H1 (cell line): ENCODE data around the gene SRSF12. TPM values are rescaled to one million over a fixed set of nuclear protein-coding genes. Genes with fewer than 3 reads are reported as not detected.

Source experiments
- CTCF ChIA-PET: fragments of 300-600 bp; sonication (Branson Sonifier 250); formaldehyde crosslinking; loops from one replicate; lab custom pipeline; 2021; ENCODE audit not compliant: partially characterized antibody; lab: Charles Lee
- POLR2A ChIA-PET: fragments of 300-600 bp; sonication (Branson Sonifier 250); formaldehyde crosslinking; loops from one replicate; lab custom pipeline; 2021; ENCODE audit warnings: inconsistent platforms; ENCODE audit not compliant: partially characterized antibody; lab: Charles Lee
- DNase-seq, 2 experiments: peaks; one replicate each; pipeline versions ENCODE4 v3.0.0 to v3.0.0-alpha.2; 2010 to 2022; ENCODE audit warnings: low spot score in 2 of 2, low read depth in 1 of 2, mixed read lengths in 1 of 2
- FAIRE-seq: peaks from 2 replicates; lab custom pipeline; 2011; peaks lifted over from hg19 to GRCh38; lab: Jason Lieb, UNC
- H2AFZ ChIP-seq: 2 replicates; pipeline ENCODE4 v1.8.1; 2012; ENCODE audit warnings: low read length, inconsistent platforms
- H2AK5ac ChIP-seq: 2 replicates; pipeline ENCODE4 v1.6.1; 2013; ENCODE audit warnings: low read depth, low read length
- H2BK120ac ChIP-seq: replicated peaks from 2 replicates; pipeline ENCODE3; 2013; ENCODE audit warnings: low read depth, low read length, inconsistent platforms
- H2BK12ac ChIP-seq: 2 replicates; pipeline ENCODE4 v1.6.1; 2013; ENCODE audit warnings: low read depth, low read length
- H2BK15ac ChIP-seq: 2 replicates; pipeline ENCODE4 v1.6.1; 2013; ENCODE audit warnings: low read length
- H2BK20ac ChIP-seq: 2 replicates; pipeline ENCODE4 v1.6.1; 2013; ENCODE audit warnings: low read length
- H2BK5ac ChIP-seq: 2 replicates; pipeline ENCODE4 v1.6.1; 2013; ENCODE audit warnings: low read depth, low read length
- H3K14ac ChIP-seq: 2 replicates; pipeline ENCODE4 v1.6.1; 2013; ENCODE audit warnings: inconsistent platforms; ENCODE audit not compliant: insufficient read length
- H3K18ac ChIP-seq: 2 replicates; pipeline ENCODE4 v1.6.1; 2013; ENCODE audit warnings: low read length; ENCODE audit errors: extremely low read depth
- H3K23ac ChIP-seq: 2 replicates; pipeline ENCODE4 v1.6.1; 2013; ENCODE audit warnings: inconsistent platforms; ENCODE audit not compliant: insufficient read length
- H3K23me2 ChIP-seq: 2 replicates; pipeline ENCODE4 v1.6.1; 2013; ENCODE audit warnings: low read depth, low read length
- H3K27ac ChIP-seq: 2 replicates; pipeline ENCODE4 v1.6.1; 2011; ENCODE audit warnings: low read depth, low read length, inconsistent platforms
- H3K27me3 ChIP-seq, 4 experiments: replicated peaks in 1 of 4; 1 replicate in 1 of 4; 2 replicates in 3 of 4; pipeline versions ENCODE4 v1.6.1 to v1.8.1; 2011 to 2013; ENCODE audit warnings: low read length in 3 of 4, mild to moderate bottlenecking in 3 of 4, inconsistent platforms in 2 of 4, mixed read lengths in 2 of 4, moderate library complexity in 1 of 4; ENCODE audit not compliant: control insufficient read depth in 3 of 4, insufficient read depth in 3 of 4; ENCODE audit errors: extremely low read depth in 1 of 4
- H3K36me3 ChIP-seq, 4 experiments: 2 replicates each; pipeline versions ENCODE4 v1.6.1 to v1.8.1; 2011 to 2013; ENCODE audit warnings: mild to moderate bottlenecking in 4 of 4, low read length in 3 of 4, moderate library complexity in 2 of 4, control low read depth in 1 of 4, inconsistent platforms in 1 of 4; ENCODE audit not compliant: insufficient read depth in 4 of 4, control insufficient read depth in 2 of 4
- H3K4ac ChIP-seq: replicated peaks from 2 replicates; pipeline ENCODE3; 2013; ENCODE audit warnings: low read length, low read depth, mixed read lengths, inconsistent platforms; ENCODE audit not compliant: insufficient read length
- H3K4me1 ChIP-seq, 4 experiments: replicated peaks in 1 of 4; 1 replicate in 1 of 4; 2 replicates in 3 of 4; pipeline versions ENCODE4 v1.6.1 to v1.8.1; 2011 to 2013; ENCODE audit warnings: low read length in 3 of 4, inconsistent platforms in 2 of 4, mixed read lengths in 1 of 4; ENCODE audit not compliant: insufficient read depth in 4 of 4, control insufficient read depth in 3 of 4
- H3K4me2 ChIP-seq, 2 experiments: 2 replicates each; pipeline versions ENCODE4 v1.6.1 to v1.8.1; 2011 to 2013; ENCODE audit warnings: low read depth in 2 of 2, low read length in 2 of 2, control low read depth in 1 of 2, inconsistent platforms in 1 of 2, mild to moderate bottlenecking in 1 of 2; ENCODE audit not compliant: insufficient read depth in 1 of 2
- H3K4me3 ChIP-seq, 4 experiments: fragments of 200-600, 300-600 bp in 1 of 4; sonication (generic), shearing (Covaris generic), sonication (Bioruptor Twin) in 1 of 4; 2 replicates each; pipeline versions ENCODE4 v1.5.1 to v1.8.1; 2011 to 2016; ENCODE audit warnings: low read length in 4 of 4, low read depth in 3 of 4, control low read depth in 2 of 4, inconsistent platforms in 2 of 4, mild to moderate bottlenecking in 2 of 4, mixed read lengths in 1 of 4, moderate library complexity in 1 of 4; ENCODE audit not compliant: insufficient read depth in 2 of 4; ENCODE audit errors: extremely low read depth in 1 of 4
- H3K56ac ChIP-seq: replicated peaks from 2 replicates; pipeline ENCODE3; 2013; ENCODE audit warnings: low read depth, mild to moderate bottlenecking, mixed read lengths, low read length, inconsistent platforms; ENCODE audit not compliant: insufficient read length
- H3K79me1 ChIP-seq: 2 replicates; pipeline ENCODE4 v1.6.1; 2013; ENCODE audit warnings: low read depth, low read length, control low read depth
- H3K79me2 ChIP-seq, 2 experiments: 2 replicates each; pipeline versions ENCODE4 v1.6.1 to v1.8.1; 2012 to 2013; ENCODE audit warnings: low read length in 2 of 2, mild to moderate bottlenecking in 2 of 2, inconsistent platforms in 1 of 2; ENCODE audit not compliant: insufficient read depth in 2 of 2, control insufficient read depth in 1 of 2
- H3K9ac ChIP-seq, 4 experiments: replicated peaks in 1 of 4; 1 replicate in 1 of 4; 2 replicates in 3 of 4; pipeline versions ENCODE4 v1.6.1 to v1.8.1; 2011 to 2013; ENCODE audit warnings: low read depth in 3 of 4, low read length in 3 of 4, control low read depth in 2 of 4, mild to moderate bottlenecking in 2 of 4, moderate library complexity in 2 of 4, inconsistent platforms in 1 of 4; ENCODE audit errors: extremely low read depth in 1 of 4
- H3K9me3 ChIP-seq, 2 experiments: 2 replicates each; pipeline versions ENCODE4 v1.6.1 to v1.8.1; 2012 to 2013; ENCODE audit warnings: mild to moderate bottlenecking in 2 of 2, moderate library complexity in 2 of 2, control low read depth in 1 of 2, inconsistent platforms in 1 of 2, low read depth in 1 of 2, low read length in 1 of 2, mixed read lengths in 1 of 2; ENCODE audit not compliant: insufficient read depth in 2 of 2
- H4K20me1 ChIP-seq, 2 experiments: replicated peaks in 1 of 2; 2 replicates each; pipeline versions ENCODE3 to v1.8.1; 2011 to 2013; ENCODE audit warnings: inconsistent platforms in 2 of 2, low read length in 2 of 2, mild to moderate bottlenecking in 1 of 2; ENCODE audit not compliant: insufficient read depth in 2 of 2, control insufficient read depth in 1 of 2
- H4K5ac ChIP-seq: 2 replicates; pipeline ENCODE4 v1.6.1; 2013; ENCODE audit warnings: low read length, low read depth, mixed read lengths, inconsistent platforms; ENCODE audit not compliant: insufficient read length
- H4K8ac ChIP-seq: 2 replicates; pipeline ENCODE4 v1.8.0; 2013; ENCODE audit warnings: mild to moderate bottlenecking, moderate library complexity, low read length, inconsistent platforms; ENCODE audit not compliant: insufficient read depth; ENCODE audit errors: extremely low read depth
- H4K91ac ChIP-seq: replicated peaks from 2 replicates; pipeline ENCODE3; 2013; ENCODE audit warnings: low read length, mixed read lengths, inconsistent platforms; ENCODE audit not compliant: insufficient read length
- GABPA ChIP-seq: IDR thresholded peaks from 2 replicates; pipeline ENCODE4 v1.6.1; 2011; ENCODE audit warnings: mild to moderate bottlenecking, low read length, moderate library complexity, borderline replicate concordance; ENCODE audit not compliant: insufficient read depth
- MAFK ChIP-seq: IDR thresholded peaks from 2 replicates; pipeline ENCODE4 v1.6.1; 2012; ENCODE audit warnings: low read depth, mild to moderate bottlenecking, improper control_type of control experiment, low read length
- SAP30 ChIP-seq: fragments of 300-600 bp; sonication (generic); IDR thresholded peaks from 2 replicates; pipeline ENCODE4 v1.7.1; 2012; ENCODE audit warnings: low read length, moderate library complexity, mild to moderate bottlenecking, inconsistent platforms; ENCODE audit not compliant: insufficient read depth, insufficient replicate concordance
- SIN3A ChIP-seq, 2 experiments: IDR thresholded peaks in 1 of 2; conservative IDR thresholded peaks in 1 of 2; 2 replicates each; pipeline ENCODE4 v1.6.1; 2011 to 2012; ENCODE audit warnings: low read length in 2 of 2, improper control_type of control experiment in 1 of 2, low read depth in 1 of 2, mild to moderate bottlenecking in 1 of 2
- SIRT6 ChIP-seq: IDR thresholded peaks from one replicate; pipeline ENCODE4 v1.7.1; 2012; ENCODE audit warnings: low read length, inconsistent platforms
- SRF ChIP-seq: IDR thresholded peaks from 2 replicates; pipeline ENCODE4 v1.6.1; 2011; ENCODE audit warnings: mild to moderate bottlenecking, low read depth, low read length, moderate library complexity
- WGBS, 2 experiments: shearing (Covaris generic) in 1 of 2; methylation state at CpG; one replicate each; pipeline versions ENCODE4 v1.1.6 to v1.1.7; 2013 to 2015; ENCODE audit warnings: low lambda C conversion rate in 2 of 2, mixed read lengths in 2 of 2, inconsistent platforms in 1 of 2, low coverage in 1 of 2, missing lambda C conversion rate in 1 of 2; ENCODE audit not compliant: insufficient replicate concordance in 2 of 2, insufficient coverage in 1 of 2, insufficient read length in 1 of 2; ENCODE audit errors: extremely low coverage in 1 of 2, missing lambda C conversion rate in 1 of 2; 5-methylcytosine and 5-hydroxymethylcytosine counted together
- polyA plus RNA-seq, 7 experiments: library from polyadenylated mRNA; depleted of rRNA in 3 of 7; stranded (reverse) in 5 of 7; unstranded in 2 of 7; fragments of >200 nt in 5 of 7; fragments of 200-250 nt in 2 of 7; gene quantifications; 1 replicate in 5 of 7; 2 replicates in 1 of 7; 4 replicates in 1 of 7; pipeline versions ENCODE4 v1.2.1 to v1.2.3, GENCODE V29; 2011 to 2013; ENCODE audit warnings: missing spikeins in 2 of 7, mixed read lengths in 2 of 7
- total RNA-seq: library from RNA; stranded (reverse); fragmentation: NEBNext Ultra II Directional; extraction: Animal tissue kit (Norgen Biotek cat#: 25700); gene quantifications from 2 replicates; pipeline ENCODE4 v1.2.1, GENCODE V29; 2021
- TF ChIP-seq, protein P1 (sequence below), 3 experiments: IDR thresholded peaks; 1 replicate in 2 of 3; 2 replicates in 1 of 3; pipeline versions ENCODE4 v1.5.1 to v1.6.1; 2011; ENCODE audit warnings: low read length in 3 of 3, mild to moderate bottlenecking in 3 of 3, inconsistent platforms in 2 of 3, low read depth in 1 of 3, moderate library complexity in 1 of 3; ENCODE audit not compliant: insufficient read depth in 1 of 3; ENCODE audit errors: control extremely low read depth in 1 of 3

Gene SRSF12
- total and polyA plus RNA-seq, 2 of the 8 experiments (the other 6 are each of a cell fraction or from before 2014, with no cell fraction given) = 2.6 to 4.2 TPM

DNA sequence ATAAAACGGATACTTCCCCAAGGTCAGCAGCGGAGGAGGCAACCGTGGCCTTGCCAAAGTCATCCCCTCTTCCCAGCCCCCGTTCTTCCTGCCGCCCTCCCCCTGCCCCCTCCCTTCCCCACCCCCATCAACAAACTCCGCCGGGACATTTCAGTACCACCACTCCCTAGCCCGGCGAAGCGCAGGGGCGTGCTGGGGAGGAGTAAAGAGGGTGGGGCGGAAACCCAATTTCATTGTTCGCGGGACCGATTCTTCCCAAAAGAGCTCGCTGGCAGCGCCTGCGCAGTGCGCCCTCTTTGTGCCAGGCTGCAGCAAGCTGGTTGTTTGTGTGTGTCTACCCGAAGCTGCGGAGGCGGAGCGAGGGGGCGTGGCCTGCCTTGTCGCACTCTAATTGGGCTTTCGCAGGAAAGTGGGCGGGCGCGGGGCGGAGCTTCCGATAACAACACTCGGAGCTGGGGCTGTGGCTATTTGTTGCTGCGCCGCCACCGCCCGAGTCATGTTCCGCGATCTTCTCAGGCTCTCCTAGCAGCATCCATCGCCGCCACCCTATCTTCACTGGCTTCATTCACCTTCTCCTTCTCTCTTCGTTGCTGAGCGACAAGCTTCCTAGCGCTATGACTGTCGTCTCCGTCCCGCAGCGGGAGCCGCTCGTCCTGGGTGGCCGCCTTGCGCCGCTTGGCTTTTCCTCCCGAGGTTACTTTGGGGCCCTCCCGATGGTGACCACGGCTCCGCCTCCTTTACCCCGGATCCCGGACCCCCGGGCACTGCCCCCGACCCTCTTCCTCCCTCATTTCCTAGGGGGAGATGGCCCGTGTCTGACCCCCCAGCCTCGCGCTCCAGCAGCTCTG lies 37.4 kb downstream of the SRSF12 start, which contains the start of gene PNRC1:
Gene PNRC1 (plus strand): TSS at position 471 of the 848 bp plus-strand sequence. CDS start 144 bp downstream, at position 615.
- no peak for FAIRE-seq
- H3K4ac ChIP-seq = peak within 1 kb of the TSS; percentile 92
- TF ChIP-seq MAFK = no peak
- TF ChIP-seq SIRT6 = no peak
- TF ChIP-seq SIN3A (conservative IDR thresholded peaks at IDR 0.05 in 1 of 2, IDR thresholded peaks at IDR 0.05 in 1 of 2; ENCODE audit: low read depth in 1 of 2, low read length in 2 of 2) = peak in 1 of 2 experiments; percentile 82; a peak in 2 of 4 replicates
- TF ChIP-seq GABPA = no peak
- no peak for TF ChIP-seq SRF
- TF ChIP-seq, protein P1, sequence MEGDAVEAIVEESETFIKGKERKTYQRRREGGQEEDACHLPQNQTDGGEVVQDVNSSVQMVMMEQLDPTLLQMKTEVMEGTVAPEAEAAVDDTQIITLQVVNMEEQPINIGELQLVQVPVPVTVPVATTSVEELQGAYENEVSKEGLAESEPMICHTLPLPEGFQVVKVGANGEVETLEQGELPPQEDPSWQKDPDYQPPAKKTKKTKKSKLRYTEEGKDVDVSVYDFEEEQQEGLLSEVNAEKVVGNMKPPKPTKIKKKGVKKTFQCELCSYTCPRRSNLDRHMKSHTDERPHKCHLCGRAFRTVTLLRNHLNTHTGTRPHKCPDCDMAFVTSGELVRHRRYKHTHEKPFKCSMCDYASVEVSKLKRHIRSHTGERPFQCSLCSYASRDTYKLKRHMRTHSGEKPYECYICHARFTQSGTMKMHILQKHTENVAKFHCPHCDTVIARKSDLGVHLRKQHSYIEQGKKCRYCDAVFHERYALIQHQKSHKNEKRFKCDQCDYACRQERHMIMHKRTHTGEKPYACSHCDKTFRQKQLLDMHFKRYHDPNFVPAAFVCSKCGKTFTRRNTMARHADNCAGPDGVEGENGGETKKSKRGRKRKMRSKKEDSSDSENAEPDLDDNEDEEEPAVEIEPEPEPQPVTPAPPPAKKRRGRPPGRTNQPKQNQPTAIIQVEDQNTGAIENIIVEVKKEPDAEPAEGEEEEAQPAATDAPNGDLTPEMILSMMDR (IDR thresholded peaks at IDR 0.05; ENCODE audit: control extremely low read depth in 1 of 3, insufficient read depth in 1 of 3, low read depth in 1 of 3, low read length in 3 of 3) = no peak
- TF ChIP-seq SAP30 = no peak

More for the DNA sequence above, 37.4 kb downstream of the SRSF12 start, which contains the start of gene PNRC1:
- H3K23ac ChIP-seq = no peak within 1 kb of the TSS
- peaks cover 8 to 27% of the 10 kb centered on the region in 2 experiments; a peak in 3 of 4 replicates for H3K79me2 ChIP-seq
- peak within 1 kb of the TSS; percentile 98 for H2BK5ac ChIP-seq
- DNase-seq = peak; percentile 100
- H3K9me3 ChIP-seq = no peaks in the 10 kb centered on the region
- H3K27me3 ChIP-seq = no peaks in the 10 kb centered on the region
- H3K56ac ChIP-seq = peak within 1 kb of the TSS; percentile 94
- H2BK120ac ChIP-seq = peak within 1 kb of the TSS; percentile 65
- peak within 1 kb of the TSS; percentile 92 to 99 (median 96) for H3K9ac ChIP-seq
- H2BK12ac ChIP-seq = peak within 1 kb of the TSS; percentile 98; the same call in 1 of the 2 replicates
- H4K91ac ChIP-seq = peak within 1 kb of the TSS; percentile 96
- CTCF ChIA-PET = interaction anchor here (0.6 to 4.0 kb wide), 10 partner anchors 13 to 108 kb away, joined by 3 to 40 read pairs (median 4); partner anchors contain the start of gene SRSF12
- peak within 1 kb of the TSS; percentile 76; the same call in 1 of the 2 replicates for H2BK15ac ChIP-seq
- H3K36me3 ChIP-seq = peaks cover 0 to 15% (median 3%) of the 10 kb centered on the region in 4 experiments; a peak in 2 of 8 replicates
- H4K20me1 ChIP-seq = peaks cover 6 to 8% of the 10 kb centered on the region in 2 experiments
- H3K4me1 ChIP-seq = peaks cover 8 to 26% (median 12%) of the 10 kb centered on the region in 4 experiments
- peaks cover 8% of the 10 kb centered on the region for H3K23me2 ChIP-seq
- H3K4me3 ChIP-seq = peak within 1 kb of the TSS; percentile 79 to 98 (median 94)
- no peak within 1 kb of the TSS for H2BK20ac ChIP-seq
- H4K5ac ChIP-seq = peak within 1 kb of the TSS; percentile 95
- peak within 1 kb of the TSS; percentile 95 for H3K27ac ChIP-seq
- POLR2A ChIA-PET = interaction anchor here (0.6 to 2.2 kb wide), 20 partner anchors 8 to 1379 kb away, joined by 3 to 11 read pairs (median 4); partner anchors contain the start of genes AKIRIN2, RNGTT and SRSF12
- WGBS, 2 experiments = 4% methylated on average over 41 of the region's 63 CpGs; no CpG with 5 or more reads in 1 of the 2 experiments
- H3K14ac ChIP-seq = no peak within 1 kb of the TSS
- peak within 1 kb of the TSS; percentile 100 for H4K8ac ChIP-seq
- H3K4me2 ChIP-seq = peak within 1 kb of the TSS; percentile 86 to 98
- no peaks in the 10 kb centered on the region for H3K79me1 ChIP-seq
- peak within 1 kb of the TSS; percentile 97; the same call in 1 of the 2 replicates for H2AK5ac ChIP-seq
- H2AFZ ChIP-seq = peak within 1 kb of the TSS; percentile 84
- peak within 1 kb of the TSS; percentile 93; the same call in 1 of the 2 replicates for H3K18ac ChIP-seq
